OCI-LY1 (cell line): ENCODE measurements around the gene CELF4.

Experiments used
- H2AFZ ChIP-seq: fragments of 200-600 bp; sonication (generic), shearing (Covaris generic); 2 replicates; pipeline ENCODE4 v1.6.0; 2014; ENCODE audit warnings: antibody characterized with exemption, mild to moderate bottlenecking, low read length
- H3F3A ChIP-seq: fragments of 200-600 bp; sonication (generic), shearing (Covaris generic); 2 replicates; pipeline ENCODE4 v1.6.0; 2014; ENCODE audit warnings: mild to moderate bottlenecking, antibody characterized with exemption, low read length, moderate library complexity; ENCODE audit not compliant: insufficient read depth
- H3K27ac ChIP-seq: fragments of 200-600 bp; sonication (generic); 2 replicates; pipeline ENCODE4 v1.5.1; 2014; ENCODE audit warnings: low read length, mixed run types, mild to moderate bottlenecking, low read depth; ENCODE audit not compliant: poor library complexity, severe bottlenecking
- H3K27me3 ChIP-seq: fragments of 200-600 bp; sonication (generic); 2 replicates; pipeline ENCODE4 v1.6.0; 2014; ENCODE audit warnings: antibody characterized with exemption, mild to moderate bottlenecking, low read length, moderate library complexity; ENCODE audit not compliant: insufficient read depth
- H3K36me3 ChIP-seq: fragments of 200-600 bp; sonication (generic); 2 replicates; pipeline ENCODE4 v1.6.1; 2014; ENCODE audit warnings: mild to moderate bottlenecking, antibody characterized with exemption, low read length, moderate library complexity, mixed read lengths; ENCODE audit not compliant: insufficient read depth
- H3K4me1 ChIP-seq: fragments of 200-600 bp; sonication (generic); 2 replicates; pipeline ENCODE4 v1.5.1; 2014; ENCODE audit warnings: mild to moderate bottlenecking, low read length, moderate library complexity; ENCODE audit not compliant: insufficient read depth, severe bottlenecking
- H3K4me2 ChIP-seq: fragments of 200-600 bp; sonication (generic), shearing (Covaris generic); 2 replicates; pipeline ENCODE4 v1.6.1; 2014; ENCODE audit warnings: low read length
- H3K4me3 ChIP-seq: fragments of 200-600 bp; sonication (generic); 2 replicates; pipeline ENCODE4 v1.5.1; 2014; ENCODE audit warnings: low read length, low read depth, mild to moderate bottlenecking, mixed read lengths; ENCODE audit not compliant: poor library complexity, severe bottlenecking
- H3K79me2 ChIP-seq: fragments of 200-600 bp; shearing (Covaris generic); 2 replicates; pipeline ENCODE4 v1.6.1; 2016; ENCODE audit warnings: mixed run types, low read length, mixed read lengths; ENCODE audit not compliant: insufficient read depth
- H3K9ac ChIP-seq: fragments of 200-600 bp; sonication (generic), shearing (Covaris generic); 2 replicates; pipeline ENCODE4 v1.6.1; 2014; ENCODE audit warnings: mild to moderate bottlenecking, low read length, mixed read lengths
- H3K9me2 ChIP-seq: fragments of 200-600 bp; sonication (generic), shearing (Covaris generic); 2 replicates; pipeline ENCODE4 v1.6.1; 2014; ENCODE audit warnings: low read depth, mild to moderate bottlenecking, low read length, mixed read lengths
- H3K9me3 ChIP-seq: fragments of 200-600 bp; shearing (Covaris generic); 2 replicates; pipeline ENCODE4 v1.6.1; 2014; ENCODE audit warnings: low read length, mixed read lengths
- H4K20me1 ChIP-seq: fragments of 200-600 bp; sonication (generic), shearing (Covaris generic); 2 replicates; pipeline ENCODE4 v1.6.0; 2016; ENCODE audit warnings: mild to moderate bottlenecking, low read length; ENCODE audit not compliant: insufficient read depth
- CTCF ChIP-seq: fragments of 200-600 bp; sonication (generic), shearing (Covaris generic); IDR thresholded peaks from 2 replicates; pipeline ENCODE4 v1.5.1; 2017; ENCODE audit warnings: mild to moderate bottlenecking, antibody characterized with exemption, low read length, moderate library complexity, mixed read lengths
- EZH2 ChIP-seq: fragments of 200-600 bp; sonication (generic), shearing (Covaris generic); IDR thresholded peaks from 2 replicates; pipeline ENCODE4 v1.8.0; 2017; ENCODE audit warnings: borderline replicate concordance, mixed run types, mild to moderate bottlenecking, antibody characterized with exemption, low read length, moderate library complexity, mixed read lengths

The CELF4 gene

GRCh38 chr18:37451239-37451825 is 114.3 kb downstream of the CELF4 start:
- Histone ChIP-seq H3K4me1 (no peaks in the 10 kb centered on the region), H3K9ac (no peak overlapping the region), H3K36me3 (no peaks in the 10 kb centered on the region), H3K4me3 (no peak overlapping the region), H3K27me3 (no peaks in the 10 kb centered on the region), H3K79me2 (no peaks in the 10 kb centered on the region), H3F3A (no peaks in the 10 kb centered on the region), H3K9me3 (no peaks in the 10 kb centered on the region), H3K4me2 (no peak overlapping the region), H3K27ac (no peak overlapping the region), H2AFZ (no peak overlapping the region), H4K20me1 (no peaks in the 10 kb centered on the region), H3K9me2 (no peaks in the 10 kb centered on the region)
- TF ChIP-seq CTCF (no peak), EZH2 (no peak)

DNA sequence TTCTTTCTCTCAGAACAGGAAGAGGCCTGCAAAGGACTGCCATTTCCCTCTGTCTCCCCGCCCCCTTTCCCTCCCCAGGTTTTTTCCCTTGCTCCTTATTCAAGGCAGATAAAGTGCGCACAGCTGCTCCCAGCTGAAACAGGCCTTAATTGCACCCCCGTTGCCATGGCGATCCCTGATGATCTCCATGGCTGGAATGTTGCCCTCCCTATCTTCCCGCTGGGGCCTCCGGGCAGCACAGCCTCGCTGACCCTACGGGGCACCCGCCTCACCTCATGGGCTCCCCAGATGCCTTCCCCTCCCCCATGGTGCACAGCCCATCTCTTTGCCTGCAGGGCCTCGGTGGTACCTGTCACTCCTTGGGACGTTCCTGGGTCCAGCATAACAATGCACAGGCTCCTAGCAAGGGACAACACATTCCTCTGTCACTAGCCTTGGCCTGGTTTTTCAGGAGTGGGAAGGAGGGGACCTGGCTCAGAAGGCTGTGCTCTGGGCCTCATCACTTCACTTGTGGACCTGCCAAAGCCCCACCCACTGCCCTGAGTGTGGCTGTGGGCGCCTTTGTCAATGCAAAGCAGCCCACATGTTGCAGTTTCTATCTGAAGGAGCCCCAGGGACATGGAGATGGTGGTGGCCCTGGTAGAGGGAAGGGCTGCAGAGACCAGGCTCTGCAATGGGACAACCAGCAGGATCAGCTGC is 115.0 kb downstream of the CELF4 start:
- Histone ChIP-seq H4K20me1 (no peaks in the 10 kb centered on the region), H3K9me3 (no peaks in the 10 kb centered on the region), H3K4me2 (no peak overlapping the region), H3K36me3 (no peaks in the 10 kb centered on the region), H3K9ac (no peak overlapping the region), H3K4me1 (no peaks in the 10 kb centered on the region), H3K27ac (no peak overlapping the region), H3K79me2 (no peaks in the 10 kb centered on the region), H2AFZ (no peak overlapping the region), H3K4me3 (no peak overlapping the region), H3K27me3 (no peaks in the 10 kb centered on the region), H3F3A (no peaks in the 10 kb centered on the region), H3K9me2 (no peaks in the 10 kb centered on the region)
- TF ChIP-seq EZH2 (no peak), CTCF (no peak)

- Histone ChIP-seq H3K9me2 (no peaks in the 10 kb centered on the region), H2AFZ (no peak overlapping the region), H3K9ac (no peak overlapping the region), H3K27me3 (no peaks in the 10 kb centered on the region), H3K4me3 (no peak overlapping the region), H3K4me2 (no peak overlapping the region), H3F3A (no peaks in the 10 kb centered on the region), H3K4me1 (no peaks in the 10 kb centered on the region), H3K36me3 (no peaks in the 10 kb centered on the region), H3K79me2 (no peaks in the 10 kb centered on the region), H4K20me1 (no peaks in the 10 kb centered on the region), H3K9me3 (no peaks in the 10 kb centered on the region), H3K27ac (no peak overlapping the region)
- no peak for TF ChIP-seq CTCF
- no peak for TF ChIP-seq EZH2
These were observed 116.0 kb downstream of the CELF4 start for GRCh38 chr18:37449618-37450017.
